Natural killer cell (primary cell): ENCODE data around the gene PDE4B. TPM values are rescaled to one million over a fixed set of nuclear protein-coding genes. Genes with fewer than 3 reads are reported as not detected.

Source experiments
- ATAC-seq, 3 donors: fragments of 150-1000 bp in 2 of 3; fragments of 200-7000 bp in 1 of 3; cut with Tn5 transposase; 1 replicate in 1 of 3; 2 replicates in 2 of 3; pipeline ENCODE4 v1.10.0; 2021; ENCODE audit warnings: mild to moderate bottlenecking in 2 of 3, moderate library complexity in 2 of 3
- DNase-seq, 2 donors: peaks; one replicate each; pipeline versions ENCODE4 v3.0.0 to v3.0.0-alpha.2; 2013 to 2021; ENCODE audit warnings: mixed read lengths in 1 of 2
- H3K27ac ChIP-seq: one replicate; pipeline ENCODE4 v1.5.1; 2013; ENCODE audit warnings: mild to moderate bottlenecking, low read length
- H3K27me3 ChIP-seq: one replicate; pipeline ENCODE4 v1.6.1; 2013; ENCODE audit warnings: low read length; ENCODE audit not compliant: control insufficient read depth, insufficient read depth
- H3K36me3 ChIP-seq: one replicate; pipeline ENCODE4 v1.6.1; 2013; ENCODE audit warnings: low read length; ENCODE audit not compliant: control insufficient read depth, insufficient read depth
- H3K4me1 ChIP-seq: one replicate; pipeline ENCODE4 v1.6.1; 2013; ENCODE audit warnings: low read length; ENCODE audit not compliant: control insufficient read depth, insufficient read depth
- H3K4me3 ChIP-seq: one replicate; pipeline ENCODE4 v1.5.1; 2013; ENCODE audit warnings: low read length
- H3K9me3 ChIP-seq: one replicate; pipeline ENCODE4 v1.6.1; 2013; ENCODE audit warnings: low read length; ENCODE audit not compliant: control insufficient read depth, insufficient read depth
- H3K27ac Mint-ChIP-seq, 2 donors: one replicate each; pipeline ENCODE4 v1.8.0; 2022; ENCODE audit warnings: mild to moderate bottlenecking in 2 of 2, mixed read lengths in 2 of 2, moderate library complexity in 1 of 2
- H3K27me3 Mint-ChIP-seq, 2 donors: one replicate each; pipeline ENCODE4 v1.8.0; 2022; ENCODE audit warnings: low read depth in 2 of 2, mixed read lengths in 2 of 2
- H3K36me3 Mint-ChIP-seq: one replicate; pipeline ENCODE4 v1.8.0; 2022; ENCODE audit warnings: mixed read lengths
- H3K4me1 Mint-ChIP-seq, 2 donors: one replicate each; pipeline ENCODE4 v1.8.0; 2022; ENCODE audit warnings: mixed read lengths in 2 of 2
- H3K4me3 Mint-ChIP-seq: one replicate; pipeline ENCODE4 v1.8.0; 2022; ENCODE audit warnings: mild to moderate bottlenecking, moderate library complexity, mixed read lengths
- H3K9me3 Mint-ChIP-seq, 2 donors: one replicate each; pipeline ENCODE4 v1.8.0; 2022; ENCODE audit warnings: mixed read lengths in 2 of 2
- CTCF ChIP-seq: fragments of 200-600 bp; IDR thresholded peaks from one replicate; pipeline ENCODE4 v1.8.0; 2022; ENCODE audit warnings: antibody characterized with exemption
- WGBS: methylation state at CpG from one replicate; pipeline ENCODE4 v1.1.7; 2013; ENCODE audit warnings: missing lambda C conversion rate; ENCODE audit not compliant: insufficient coverage; 5-methylcytosine and 5-hydroxymethylcytosine counted together
- intact Hi-C: fragments of 100-400 bp; cut with micrococcal nuclease; formaldehyde crosslinking; loops from one replicate; pipeline ENCODE4 v1.14.2; 2022
- total RNA-seq, 4 donors: library from RNA; stranded (reverse); fragments of 120-200 nt in 1 of 4; gene quantifications; one replicate each; pipeline versions ENCODE4 v1.2.3 to v1.2.4, GENCODE V29; 2013 to 2022

PDE4B gene
- total RNA-seq, 3 donors from 2014 or later (not counting 1 experiment from before 2014, with no cell fraction given) = 18.0 to 42.4 (median 25.5) TPM

- Mint-ChIP-seq H3K9me3 (peaks cover 0 to 2% of the 10 kb centered on the region in 2 donors), H3K36me3 (no peaks in the 10 kb centered on the region), H3K4me1 (no peaks in the 10 kb centered on the region), H3K27me3 (peaks cover 0 to 2% of the 10 kb centered on the region in 2 donors), H3K27ac (no peak overlapping the region), H3K4me3 (no peak overlapping the region)
- no peak for TF ChIP-seq CTCF
- H3K4me1 ChIP-seq = no peaks in the 10 kb centered on the region
- H3K27ac ChIP-seq = no peak overlapping the region
- H3K4me3 ChIP-seq = no peak overlapping the region
- no peaks in the 10 kb centered on the region for H3K36me3 ChIP-seq
- no peaks in the 10 kb centered on the region for H3K9me3 ChIP-seq
- 76% methylated on average over 1 of the region's 1 CpG for WGBS
- ATAC-seq (no peak), DNase-seq (no peak)
- intact Hi-C loops = no loop called here
- H3K27me3 ChIP-seq = no peaks in the 10 kb centered on the region
Measured at GRCh38 chr1:65904681-65905083, 112.0 kb downstream of the PDE4B start.

GRCh38 chr1:65910432-65910831 lies 117.7 kb downstream of the PDE4B start:
- Mint-ChIP-seq H3K27me3 (peaks cover 0 to 2% of the 10 kb centered on the region in 2 donors), H3K36me3 (no peaks in the 10 kb centered on the region), H3K4me3 (no peak overlapping the region), H3K27ac (no peak overlapping the region), H3K4me1 (no peaks in the 10 kb centered on the region), H3K9me3 (no peaks in the 10 kb centered on the region)
- ATAC-seq = no peak
- no peaks in the 10 kb centered on the region for H3K27me3 ChIP-seq
- no peak for DNase-seq
- no peak overlapping the region for H3K4me3 ChIP-seq
- no peaks in the 10 kb centered on the region for H3K9me3 ChIP-seq
- 85% methylated on average over 2 of the region's 2 CpGs for WGBS
- no peaks in the 10 kb centered on the region for H3K4me1 ChIP-seq
- no peak overlapping the region for H3K27ac ChIP-seq
- intact Hi-C loops = no loop called here
- H3K36me3 ChIP-seq = no peaks in the 10 kb centered on the region
- TF ChIP-seq CTCF = no peak

GRCh38 chr1:65911679-65912078 lies 119.0 kb downstream of the PDE4B start:
- no peak for DNase-seq
- intact Hi-C loops = no loop called here
- Mint-ChIP-seq H3K36me3 (no peaks in the 10 kb centered on the region), H3K4me3 (no peak overlapping the region), H3K4me1 (no peaks in the 10 kb centered on the region), H3K9me3 (no peaks in the 10 kb centered on the region), H3K27me3 (no peaks in the 10 kb centered on the region), H3K27ac (no peak overlapping the region)
- Histone ChIP-seq H3K36me3 (no peaks in the 10 kb centered on the region), H3K27me3 (no peaks in the 10 kb centered on the region), H3K4me3 (no peak overlapping the region), H3K9me3 (no peaks in the 10 kb centered on the region), H3K27ac (no peak overlapping the region), H3K4me1 (no peaks in the 10 kb centered on the region)
- no peak for TF ChIP-seq CTCF
- 88% methylated on average over 2 of the region's 2 CpGs for WGBS
- no peak for ATAC-seq

- no peak overlapping the region for H3K27ac Mint-ChIP-seq
- no peak overlapping the region for H3K27ac ChIP-seq
- no peak overlapping the region for H3K4me3 Mint-ChIP-seq
- H3K27me3 Mint-ChIP-seq = no peaks in the 10 kb centered on the region
- no peak overlapping the region for H3K4me3 ChIP-seq
- DNase-seq (no peak), ATAC-seq (no peak)
- H3K36me3 ChIP-seq = no peaks in the 10 kb centered on the region
- H3K36me3 Mint-ChIP-seq = no peaks in the 10 kb centered on the region
- WGBS = 81% methylated on average over 3 of the region's 4 CpGs
- H3K27me3 ChIP-seq = no peaks in the 10 kb centered on the region
- H3K9me3 Mint-ChIP-seq = no peaks in the 10 kb centered on the region
- H3K4me1 ChIP-seq = no peaks in the 10 kb centered on the region
- TF ChIP-seq CTCF = no peak
- intact Hi-C loops = no loop called here
- no peaks in the 10 kb centered on the region for H3K9me3 ChIP-seq
- no peaks in the 10 kb centered on the region for H3K4me1 Mint-ChIP-seq
Measured at GRCh38 chr1:65918564-65918963, 125.9 kb downstream of the PDE4B start.
